GM15510 (cell line): Measurements from ENCODE around the gene GNPTG.

Source experiments
- POLR2A ChIP-seq: IDR thresholded peaks from 3 replicates; pipeline ENCODE4 v1.6.1; 2011; ENCODE audit warnings: borderline replicate concordance; ENCODE audit not compliant: insufficient read length; ENCODE audit errors: extremely low read depth

GNPTG gene

GRCh38 chr16:1351582-1352362 is at the start of gene GNPTG, which contains the start of gene TSR3:
Gene GNPTG (plus strand): TSS chr16:1351931. CDS start chr16:1351966, 35 bp downstream.
Gene TSR3 (minus strand): TSS chr16:1351878. CDS start chr16:1351804, 74 bp downstream.
- TF ChIP-seq POLR2A, result peak; percentile 86

- no peak for TF ChIP-seq POLR2A
Observed at GRCh38 chr16:1305823-1306222, 45.9 kb upstream of the GNPTG start.

GRCh38 chr16:1306334-1306733 is 45.4 kb upstream of the GNPTG start:
- no peak for TF ChIP-seq POLR2A

DNA sequence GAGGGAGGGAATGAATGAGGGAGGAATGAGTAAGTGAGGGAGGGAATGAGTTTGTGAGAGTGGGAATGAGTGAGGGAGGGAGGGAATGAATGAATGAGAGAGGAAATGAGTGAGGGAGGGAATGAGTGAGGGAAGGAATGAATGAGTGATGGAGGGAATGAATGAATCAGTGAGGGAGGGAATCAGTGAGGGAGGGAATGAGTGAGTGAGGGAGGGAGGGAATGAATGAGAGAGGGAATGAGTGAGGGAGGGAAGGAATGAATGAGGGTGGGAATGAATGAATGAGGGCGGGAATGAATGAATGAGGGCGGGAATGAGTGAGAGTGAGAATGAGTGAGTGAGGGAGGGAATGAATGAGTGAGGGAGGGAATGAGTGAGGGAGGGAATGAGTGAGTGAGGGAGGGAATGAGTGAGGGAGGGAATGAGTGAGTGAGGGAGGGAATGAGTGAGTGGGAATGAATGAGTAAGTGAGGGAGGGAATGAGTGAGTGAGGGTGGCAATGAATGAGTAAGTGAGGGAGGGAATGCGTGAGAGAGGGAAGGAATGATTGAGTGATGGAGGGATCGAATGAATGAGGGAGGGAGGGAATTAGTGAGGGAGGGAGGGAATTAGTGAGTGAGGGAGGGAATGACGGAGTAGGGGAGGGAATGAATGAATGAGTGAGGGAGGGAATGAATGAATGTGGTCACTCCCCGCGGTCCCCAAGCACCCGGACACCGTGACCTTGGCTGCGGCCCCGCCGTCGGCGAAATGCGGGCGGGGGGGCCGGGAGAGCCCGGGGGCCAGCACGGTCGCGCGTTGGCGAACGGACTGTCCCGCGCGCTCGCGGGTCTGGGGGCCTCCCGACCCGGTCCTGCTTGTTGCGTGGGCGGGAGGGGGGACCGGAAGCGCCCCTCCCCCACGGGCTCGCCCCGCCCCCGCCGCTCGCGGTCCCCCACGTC is 43.4 kb upstream of the GNPTG start:
- peak; percentile 62 for TF ChIP-seq POLR2A

DNA sequence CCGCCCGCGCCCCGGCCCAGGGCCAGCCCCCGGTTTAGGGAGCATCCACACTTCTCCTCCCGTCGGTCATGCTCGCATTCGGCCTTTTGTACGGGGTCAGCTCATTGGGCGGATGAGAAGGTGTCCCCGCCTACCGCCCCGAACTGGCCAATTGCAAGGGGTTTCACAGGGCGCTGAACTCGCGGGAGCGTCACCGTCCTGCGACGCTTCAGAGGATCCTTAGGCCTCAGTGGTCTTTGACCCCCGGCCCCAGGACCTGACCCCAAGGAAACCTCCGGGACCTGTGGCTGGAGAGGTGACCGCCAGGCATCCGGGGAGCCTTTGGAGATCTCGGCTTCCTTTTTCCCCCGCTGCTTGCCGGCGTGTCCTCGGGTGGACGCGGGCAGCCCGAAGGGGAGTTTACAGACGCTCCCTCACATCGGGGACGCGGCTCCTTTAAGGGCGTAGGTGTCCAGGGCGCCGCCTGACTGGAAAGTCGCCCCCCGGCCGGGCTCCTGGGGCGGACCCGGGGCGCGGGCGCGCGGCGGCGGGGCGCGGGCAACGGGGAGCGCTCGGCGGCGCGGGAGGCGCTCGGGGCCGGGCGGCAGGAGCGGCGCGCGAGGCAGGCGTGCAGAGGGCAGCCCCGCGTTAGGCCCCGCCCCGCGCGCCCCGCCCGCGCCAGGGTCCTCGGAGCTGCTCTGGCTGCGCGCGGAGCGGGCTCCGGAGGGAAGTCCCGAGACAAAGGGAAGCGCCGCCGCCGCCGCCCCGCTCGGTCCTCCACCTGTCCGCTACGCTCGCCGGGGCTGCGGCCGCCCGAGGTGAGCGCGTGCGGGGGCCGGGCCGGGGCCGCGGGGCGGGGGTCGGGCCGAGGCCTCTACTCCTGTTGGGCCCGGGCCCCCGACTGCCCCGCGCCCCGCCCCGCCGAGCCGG is 42.5 kb upstream of the GNPTG start, which contains the start of gene UBE2I:
Gene UBE2I, plus strand, starts transcription at position 660 of the 909 bp plus-strand sequence. CDS start 4,395 bp downstream, outside the sequence.
- TF ChIP-seq POLR2A, result peak; percentile 80

DNA sequence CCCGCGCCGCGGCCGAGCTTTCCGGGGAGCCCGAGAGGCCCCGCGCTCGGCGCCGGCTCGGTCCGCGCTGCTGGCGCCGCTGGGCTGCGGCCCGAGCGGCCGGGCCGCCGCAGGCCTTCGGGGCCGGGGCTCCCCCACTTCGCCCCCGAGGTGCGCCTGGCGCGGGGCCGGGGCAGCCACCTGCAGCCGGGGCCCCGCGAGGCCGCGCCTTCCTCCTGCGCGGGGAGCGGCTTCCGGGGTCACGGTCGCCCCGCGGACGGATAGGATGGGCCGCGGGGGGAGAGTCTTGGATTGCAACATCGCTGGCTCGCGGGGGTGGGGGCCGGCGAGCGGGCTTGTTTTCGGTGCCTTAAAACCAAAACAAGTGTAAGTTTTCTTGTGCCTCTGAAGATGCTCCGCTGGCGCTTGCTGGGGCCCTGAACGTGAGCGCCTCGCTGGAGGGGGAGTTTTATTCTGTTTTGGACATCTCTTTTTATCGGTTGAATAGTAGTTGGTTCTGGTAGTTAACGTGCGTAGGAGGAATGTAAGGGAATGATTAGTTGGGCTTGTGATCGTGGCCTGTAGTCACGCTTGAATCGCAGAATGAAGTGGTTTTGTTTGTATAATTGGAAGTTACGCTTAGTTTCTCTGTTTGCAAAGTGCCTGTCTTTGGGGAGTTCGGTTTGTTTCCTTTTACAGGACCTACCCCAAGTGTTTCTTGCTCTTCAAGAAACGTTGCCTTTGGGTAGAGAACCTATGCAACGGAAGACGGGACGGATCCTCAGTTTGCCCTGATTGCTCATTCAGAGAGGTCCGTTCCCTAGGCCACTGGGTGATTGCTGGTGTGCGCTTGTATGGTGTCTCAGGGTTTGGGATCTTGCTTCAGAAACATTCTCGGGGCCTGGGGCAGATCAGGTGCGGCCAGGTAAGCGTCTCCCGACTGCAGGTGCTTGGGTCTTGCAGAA is 41.6 kb upstream of the GNPTG start:
- no peak for TF ChIP-seq POLR2A

DNA sequence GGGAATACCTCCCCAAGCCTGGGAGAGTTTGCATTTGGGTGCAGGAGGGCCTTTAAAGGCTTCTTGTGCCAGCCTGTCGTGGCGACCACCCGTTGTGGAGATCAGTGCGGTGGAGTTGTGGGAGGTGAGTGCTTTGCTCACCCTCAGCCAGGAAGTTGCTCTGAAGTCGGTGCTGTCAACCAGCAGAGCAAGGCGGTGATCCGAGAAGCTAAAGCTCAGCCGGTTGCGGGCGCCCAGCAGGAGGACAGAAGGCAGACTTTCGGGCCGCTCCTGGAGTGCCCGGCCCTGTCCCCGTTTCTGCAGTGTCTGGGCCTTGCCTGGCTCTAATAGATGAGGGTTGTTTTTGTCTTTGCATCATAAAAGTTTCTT is 40.9 kb upstream of the GNPTG start:
- no peak for TF ChIP-seq POLR2A

DNA sequence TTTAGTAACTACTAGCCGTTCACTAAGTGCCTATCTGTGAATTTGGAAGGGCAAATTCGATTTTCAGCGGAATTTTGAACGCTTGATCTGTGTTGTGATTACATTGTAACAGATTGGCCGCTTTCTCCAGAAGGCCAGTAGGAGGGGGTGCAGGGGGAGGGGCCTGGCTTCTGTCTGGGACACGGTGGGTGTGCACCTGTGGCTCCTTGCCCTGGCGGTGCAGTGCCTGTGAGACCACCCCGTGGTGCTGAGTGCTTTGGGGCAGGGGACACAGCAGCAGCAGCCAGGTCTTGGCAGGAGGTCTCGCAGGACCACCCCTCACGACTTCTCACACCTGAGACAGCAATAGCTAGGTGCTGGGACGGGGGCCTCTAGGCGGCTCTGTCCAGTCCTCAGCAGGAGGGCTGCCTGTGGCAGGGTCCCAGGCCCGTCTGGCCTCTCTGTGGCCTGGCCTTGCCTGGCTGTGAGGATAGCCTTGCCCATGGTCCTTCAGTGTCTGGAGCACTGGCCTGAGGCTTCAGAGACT is 40.5 kb upstream of the GNPTG start:
- TF ChIP-seq POLR2A, result no peak

- TF ChIP-seq POLR2A, result no peak
Observed at GRCh38 chr16:1311738-1312466, 39.8 kb upstream of the GNPTG start.

GRCh38 chr16:1312467-1312816 is 39.3 kb upstream of the GNPTG start:
- TF ChIP-seq POLR2A, result no peak

GRCh38 chr16:1312903-1313302 is 38.8 kb upstream of the GNPTG start:
- TF ChIP-seq POLR2A, result no peak

DNA sequence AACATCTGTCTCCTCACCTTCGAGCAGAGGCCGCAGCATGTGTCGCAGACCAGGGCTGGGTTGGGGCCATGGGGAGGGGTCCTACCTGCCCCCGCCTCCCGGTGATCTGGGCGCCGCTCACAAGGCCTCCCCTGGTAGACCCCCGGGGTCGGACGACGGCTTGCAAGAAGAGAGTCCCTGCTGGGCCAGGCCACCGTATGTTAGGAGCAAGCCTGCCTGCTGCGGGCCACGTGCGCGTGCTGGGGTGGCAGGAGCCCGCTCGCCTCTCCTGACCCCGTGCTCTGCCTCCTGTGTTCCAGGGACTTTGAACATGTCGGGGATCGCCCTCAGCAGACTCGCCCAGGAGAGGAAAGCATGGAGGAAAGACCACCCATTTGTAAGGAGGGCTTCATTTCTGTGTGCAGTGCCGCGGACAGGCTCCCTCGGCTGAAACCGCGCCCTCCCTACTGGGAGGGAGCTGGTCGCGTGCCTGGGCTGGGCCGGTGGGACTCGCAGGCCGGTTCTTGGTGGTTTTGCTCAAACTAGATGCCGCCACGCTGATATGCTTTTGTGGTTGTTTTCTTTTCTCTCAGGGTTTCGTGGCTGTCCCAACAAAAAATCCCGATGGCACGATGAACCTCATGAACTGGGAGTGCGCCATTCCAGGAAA is 37.9 kb upstream of the GNPTG start:
- TF ChIP-seq POLR2A, result no peak

DNA sequence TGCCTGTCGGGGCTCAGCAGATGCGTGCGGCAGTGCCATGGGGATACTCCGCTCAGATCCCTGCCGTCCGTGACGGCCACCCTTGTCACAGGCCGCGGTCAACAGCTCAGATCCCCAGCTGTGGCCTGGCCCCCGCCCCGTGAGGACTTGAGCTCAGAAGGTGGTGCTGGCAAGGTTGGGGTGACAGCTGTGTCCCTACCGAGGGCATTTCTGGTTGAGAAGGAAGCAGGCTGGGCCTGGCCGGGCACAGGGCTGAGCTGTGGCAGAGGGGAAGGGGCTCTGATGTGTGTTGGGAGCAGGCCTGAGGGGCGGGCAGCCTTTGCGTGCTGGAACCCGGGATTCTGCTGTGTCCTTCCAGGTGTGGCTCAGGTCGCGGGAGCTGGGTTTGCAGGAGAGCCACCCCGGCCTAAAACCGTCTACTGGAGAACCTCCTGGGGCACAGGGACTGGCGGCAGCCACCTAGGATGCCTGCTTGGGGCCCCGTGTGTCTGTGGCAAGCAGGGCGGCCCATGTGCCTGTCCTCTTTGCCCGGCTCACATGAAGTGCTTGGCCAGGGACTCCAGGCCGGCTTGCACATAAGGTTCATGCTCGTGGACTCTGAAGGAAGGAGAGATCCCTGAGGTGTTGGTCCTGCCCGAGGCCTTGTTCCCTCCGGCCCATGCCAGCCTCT is 37.2 kb upstream of the GNPTG start:
- no peak for TF ChIP-seq POLR2A
